Chondrocyte (in vitro differentiated cells): Measurements from ENCODE around the gene CABP4. TPM values are rescaled to one million over a fixed set of nuclear protein-coding genes. Genes with fewer than 3 reads are reported as not detected.
A peak's percentile ranks its signal among the peaks of the same experiment; 100 is the strongest.
"Not testable (repeated sequence)": the region's sequence is repeated elsewhere in the genome, so short reads cannot be mapped to it uniquely, and the experiment has no call there.

Experiments
- DNase-seq: peaks from one replicate; pipeline ENCODE4 v3.0.0; 2021; ENCODE audit warnings: mixed read lengths, low spot score
- H3K27ac Mint-ChIP-seq: one replicate; pipeline ENCODE4 v1.8.0; 2021; ENCODE audit warnings: mild to moderate bottlenecking, moderate library complexity, mixed read lengths; ENCODE audit not compliant: unreplicated experiment
- H3K27me3 Mint-ChIP-seq: 2 replicates; pipeline ENCODE4 v1.8.0; 2021; ENCODE audit warnings: low read depth, mixed read lengths
- H3K36me3 Mint-ChIP-seq: 2 replicates; pipeline ENCODE4 v1.8.0; 2021; ENCODE audit warnings: low read depth, mixed read lengths
- H3K4me1 Mint-ChIP-seq: 2 replicates; pipeline ENCODE4 v1.8.0; 2021; ENCODE audit warnings: low read depth, mild to moderate bottlenecking, mixed read lengths
- H3K4me3 Mint-ChIP-seq: one replicate; pipeline ENCODE4 v1.8.0; 2021; ENCODE audit warnings: mild to moderate bottlenecking, moderate library complexity, mixed read lengths; ENCODE audit not compliant: unreplicated experiment
- H3K9me3 Mint-ChIP-seq: 2 replicates; pipeline ENCODE4 v1.8.0; 2021; ENCODE audit warnings: low read depth, mixed read lengths
- total RNA-seq: library from RNA; stranded (reverse); gene quantifications from 3 replicates; pipeline ENCODE4 v1.2.1, GENCODE V29; 2021
- TF ChIP-seq, protein P1 (sequence below): fragments of 200-600 bp; sonication (generic); IDR thresholded peaks from 2 replicates; pipeline ENCODE4 v1.5.0; 2021; ENCODE audit warnings: antibody characterized with exemption, mild to moderate bottlenecking, moderate library complexity

Gene CABP4
- total RNA-seq, 1 donor from 2014 or later: not detected

DNA sequence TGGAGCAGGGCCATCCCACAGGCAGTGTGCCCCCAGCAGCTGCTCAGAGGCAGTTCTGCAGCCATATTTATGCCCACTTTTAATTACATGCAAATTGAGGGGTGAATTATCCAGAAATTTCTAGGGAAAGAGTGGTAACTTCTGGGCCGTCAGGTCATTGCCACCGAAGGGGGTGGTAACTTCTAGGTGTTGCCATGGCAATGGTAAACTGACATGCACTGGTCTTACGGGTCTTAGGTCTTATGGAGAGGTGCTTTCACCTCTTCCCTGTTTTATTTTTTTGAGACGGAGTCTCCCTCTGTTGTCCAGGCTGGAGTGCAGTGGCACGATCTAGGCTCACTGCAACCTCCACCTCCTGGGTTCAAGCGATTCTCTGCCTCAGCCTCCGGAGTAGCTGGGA is 17.7 kb downstream of the CABP4 start:
- no peaks in the 10 kb centered on the region for H3K36me3 Mint-ChIP-seq
- H3K27me3 Mint-ChIP-seq: no peaks in the 10 kb centered on the region
- no peak overlapping the region for H3K27ac Mint-ChIP-seq
- no peaks in the 10 kb centered on the region for H3K9me3 Mint-ChIP-seq
- H3K4me1 Mint-ChIP-seq: peaks cover 12% of the 10 kb centered on the region
- no peak for DNase-seq
- H3K4me3 Mint-ChIP-seq: no peak overlapping the region
- TF ChIP-seq, protein P1, sequence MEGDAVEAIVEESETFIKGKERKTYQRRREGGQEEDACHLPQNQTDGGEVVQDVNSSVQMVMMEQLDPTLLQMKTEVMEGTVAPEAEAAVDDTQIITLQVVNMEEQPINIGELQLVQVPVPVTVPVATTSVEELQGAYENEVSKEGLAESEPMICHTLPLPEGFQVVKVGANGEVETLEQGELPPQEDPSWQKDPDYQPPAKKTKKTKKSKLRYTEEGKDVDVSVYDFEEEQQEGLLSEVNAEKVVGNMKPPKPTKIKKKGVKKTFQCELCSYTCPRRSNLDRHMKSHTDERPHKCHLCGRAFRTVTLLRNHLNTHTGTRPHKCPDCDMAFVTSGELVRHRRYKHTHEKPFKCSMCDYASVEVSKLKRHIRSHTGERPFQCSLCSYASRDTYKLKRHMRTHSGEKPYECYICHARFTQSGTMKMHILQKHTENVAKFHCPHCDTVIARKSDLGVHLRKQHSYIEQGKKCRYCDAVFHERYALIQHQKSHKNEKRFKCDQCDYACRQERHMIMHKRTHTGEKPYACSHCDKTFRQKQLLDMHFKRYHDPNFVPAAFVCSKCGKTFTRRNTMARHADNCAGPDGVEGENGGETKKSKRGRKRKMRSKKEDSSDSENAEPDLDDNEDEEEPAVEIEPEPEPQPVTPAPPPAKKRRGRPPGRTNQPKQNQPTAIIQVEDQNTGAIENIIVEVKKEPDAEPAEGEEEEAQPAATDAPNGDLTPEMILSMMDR: no peak

DNA sequence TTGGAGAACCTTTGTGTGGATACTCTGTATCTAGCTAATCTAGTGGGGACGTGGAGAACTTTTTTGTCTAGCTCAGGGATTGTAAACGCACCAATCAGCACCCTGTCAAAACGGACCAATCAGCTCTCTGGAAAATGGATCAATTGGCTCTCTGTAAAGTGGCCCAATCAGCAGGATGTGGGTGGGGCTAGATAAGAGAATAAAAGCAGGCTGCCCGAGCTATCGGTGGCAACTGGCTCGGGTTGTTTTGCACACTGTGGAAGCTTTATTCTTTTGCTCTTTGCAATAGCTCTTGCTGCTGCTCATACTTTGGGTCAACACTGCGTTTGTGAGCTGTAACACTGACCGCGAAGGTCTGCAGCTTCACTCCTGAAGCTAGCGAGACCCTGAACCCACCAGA is 21.5 kb downstream of the CABP4 start:
- not testable (repeated sequence) for H3K9me3 Mint-ChIP-seq, H3K27ac Mint-ChIP-seq, H3K4me3 Mint-ChIP-seq, H3K27me3 Mint-ChIP-seq, DNase-seq, H3K4me1 Mint-ChIP-seq, H3K36me3 Mint-ChIP-seq

DNA sequence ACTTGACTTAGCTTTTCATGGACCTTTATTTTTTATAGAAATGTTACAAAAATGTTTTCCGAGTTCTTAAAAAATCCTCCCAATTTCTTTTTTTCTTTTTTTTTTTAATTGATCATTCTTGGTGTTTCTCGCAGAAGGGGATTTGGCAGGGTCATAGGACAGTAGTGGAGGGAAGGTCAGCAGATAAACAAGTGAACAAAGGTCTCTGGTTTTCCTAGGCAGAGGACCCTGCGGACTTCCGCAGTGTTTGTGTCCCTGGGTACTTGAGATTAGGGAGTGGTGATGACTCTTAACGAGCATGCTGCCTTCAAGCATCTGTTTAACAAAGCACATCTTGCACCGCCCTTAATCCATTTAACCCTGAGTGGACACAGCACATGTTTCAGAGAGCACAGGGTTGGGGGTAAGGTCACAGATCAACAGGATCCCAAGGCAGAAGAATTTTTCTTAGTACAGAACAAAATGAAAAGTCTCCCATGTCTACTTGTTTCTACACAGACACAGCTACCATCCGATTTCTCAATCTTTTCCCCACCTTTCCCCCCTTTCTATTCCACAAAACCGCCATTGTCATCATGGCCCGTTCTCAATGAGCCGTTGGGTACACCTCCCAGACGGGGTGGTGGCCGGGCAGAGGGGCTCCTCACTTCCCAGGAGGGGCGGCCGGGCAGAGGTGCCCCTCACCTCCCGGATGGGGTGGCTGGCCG is 22.3 kb downstream of the CABP4 start:
- H3K4me3 Mint-ChIP-seq, H3K27me3 Mint-ChIP-seq, H3K36me3 Mint-ChIP-seq, H3K4me1 Mint-ChIP-seq, H3K27ac Mint-ChIP-seq, H3K9me3 Mint-ChIP-seq, DNase-seq: not testable (repeated sequence)

DNA sequence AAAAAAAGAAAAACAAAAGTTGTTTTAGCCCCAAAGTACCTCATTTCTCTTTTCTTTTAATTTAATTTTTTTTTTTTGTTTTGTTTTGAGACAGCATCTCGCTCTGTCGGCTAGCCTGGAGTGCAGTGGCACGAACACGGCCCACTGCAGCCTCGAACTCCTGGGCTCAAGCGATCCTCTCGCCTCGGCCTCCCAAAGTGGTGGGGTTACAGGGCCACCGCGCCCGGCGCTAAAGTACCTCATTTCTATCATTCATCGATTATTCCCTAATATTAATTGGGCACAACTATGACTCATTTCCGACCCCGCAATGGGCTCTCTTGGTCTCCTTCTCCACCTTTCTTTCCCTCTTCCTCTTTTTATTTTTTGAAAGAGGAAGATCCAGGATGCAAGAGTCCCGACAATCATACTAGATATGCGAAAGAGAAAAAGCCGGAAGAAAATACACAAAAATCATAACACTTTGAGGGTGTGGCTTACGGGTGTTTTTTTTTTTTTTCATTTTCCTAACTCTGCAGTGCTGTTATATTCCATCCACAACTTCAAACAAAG is 27.2 kb downstream of the CABP4 start:
- DNase-seq: no peak
- Mint-ChIP-seq H3K27ac (peak overlapping the region; percentile 98), H3K4me3 (peak overlapping the region; percentile 83), H3K9me3 (no peaks in the 10 kb centered on the region), H3K4me1 (peaks cover 37% of the 10 kb centered on the region), H3K27me3 (no peaks in the 10 kb centered on the region), H3K36me3 (no peaks in the 10 kb centered on the region)
- TF ChIP-seq, protein P1: no peak

DNA sequence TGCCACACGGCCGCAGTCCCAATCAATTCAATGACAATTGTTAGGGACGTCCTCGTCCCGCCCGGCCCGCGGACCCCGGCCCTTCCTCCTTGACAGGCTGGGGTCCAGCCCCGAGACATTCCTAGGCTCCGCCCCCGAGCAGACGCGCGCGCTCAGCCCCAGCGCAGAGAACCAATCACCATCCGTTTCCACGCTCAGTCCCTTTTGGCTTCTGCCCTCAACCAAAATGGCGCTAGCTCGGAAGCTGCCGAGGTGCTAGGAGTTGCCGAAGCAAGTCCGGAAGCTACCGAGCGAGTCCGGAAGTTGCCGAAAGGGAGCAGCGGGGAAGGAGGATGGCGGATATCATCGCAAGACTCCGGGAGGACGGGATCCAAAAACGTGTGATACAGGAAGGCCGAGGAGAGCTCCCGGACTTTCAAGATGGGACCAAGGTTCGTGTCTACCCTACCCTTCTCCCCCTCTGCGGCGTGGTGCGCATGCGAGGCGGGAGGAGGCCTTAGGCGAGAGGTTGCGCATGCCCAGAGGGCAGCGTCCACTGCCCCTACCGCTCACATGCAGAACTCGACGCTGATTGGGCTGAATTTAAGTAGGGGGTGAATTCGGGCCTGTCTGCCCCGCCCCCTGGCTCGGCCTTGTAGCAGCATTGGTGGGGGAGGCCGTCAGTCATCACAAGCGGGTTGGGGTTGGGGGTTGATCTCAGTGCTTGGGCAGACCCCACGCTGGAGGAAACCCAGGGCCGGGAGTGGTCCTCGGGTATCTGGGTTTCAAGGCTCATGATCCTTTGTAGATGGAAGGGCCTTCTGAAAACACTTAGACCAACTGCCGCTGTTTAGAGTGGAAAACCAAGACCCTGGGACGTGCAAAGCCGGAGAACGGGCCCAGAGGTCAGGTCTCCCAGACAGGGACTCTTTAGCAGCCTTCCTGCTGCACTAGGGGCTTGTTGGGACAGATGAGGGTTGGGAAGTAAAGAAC is 28.0 kb downstream of the CABP4 start, which contains the start of gene AIP:
TSS of gene AIP (plus strand) at position 200 of the 972 bp plus-strand sequence. CDS start at position 333, 133 bp downstream.
- TF ChIP-seq, protein P1: peak; percentile 47
- Mint-ChIP-seq H3K4me3 (peak within 1 kb of the TSS; percentile 83), H3K4me1 (peaks cover 37% of the 10 kb centered on the region), H3K27me3 (no peaks in the 10 kb centered on the region), H3K36me3 (peaks cover 3% of the 10 kb centered on the region), H3K9me3 (no peaks in the 10 kb centered on the region), H3K27ac (peak within 1 kb of the TSS; percentile 98)
- DNase-seq: peak; percentile 98
